HG03103 (cell line): Measurements from ENCODE around the gene ADAM19.
A peak's percentile ranks its signal among the peaks of the same experiment; 100 is the strongest.
"Not testable (repeated sequence)": the region's sequence is repeated elsewhere in the genome, so short reads cannot be mapped to it uniquely, and the experiment has no call there.

Experiments used
- ATAC-seq: cut with Tn5 transposase; IDR thresholded peaks from one replicate; pipeline ENCODE4 v1.9.1; 2021; ENCODE audit warnings: low read depth; ENCODE audit not compliant: unreplicated experiment

Gene ADAM19

DNA sequence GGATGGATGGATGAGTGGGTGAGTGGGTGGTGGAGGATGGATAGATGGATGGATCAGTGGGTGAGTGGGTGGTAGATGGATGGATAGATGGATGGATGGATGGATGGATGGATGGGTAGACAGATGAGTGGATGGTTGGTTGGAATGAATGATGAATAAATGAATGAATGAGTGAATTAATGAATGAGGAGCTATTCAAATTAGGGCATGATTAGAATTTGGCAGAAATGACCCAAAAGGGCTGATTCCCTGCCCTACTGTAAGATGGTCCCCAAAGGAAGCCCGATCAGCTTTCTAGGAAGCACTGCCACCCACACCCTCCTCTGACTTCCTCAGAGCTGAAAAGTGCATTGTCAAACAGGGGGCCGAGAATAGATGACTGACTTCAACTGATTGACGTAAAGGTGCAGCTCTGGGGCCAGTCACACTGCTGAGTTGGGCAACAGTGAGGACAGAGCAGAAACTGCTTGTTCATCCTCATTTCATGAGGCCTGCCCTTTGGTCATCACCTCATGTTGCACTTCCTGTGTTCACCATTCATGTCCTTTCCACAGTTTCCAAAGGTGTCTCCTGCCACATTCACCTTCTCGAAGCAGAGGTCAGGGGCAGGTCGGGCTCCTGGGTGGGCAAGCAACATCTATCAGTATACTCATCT lies 81.3 kb downstream of the ADAM19 start:
- no peak for ATAC-seq

DNA sequence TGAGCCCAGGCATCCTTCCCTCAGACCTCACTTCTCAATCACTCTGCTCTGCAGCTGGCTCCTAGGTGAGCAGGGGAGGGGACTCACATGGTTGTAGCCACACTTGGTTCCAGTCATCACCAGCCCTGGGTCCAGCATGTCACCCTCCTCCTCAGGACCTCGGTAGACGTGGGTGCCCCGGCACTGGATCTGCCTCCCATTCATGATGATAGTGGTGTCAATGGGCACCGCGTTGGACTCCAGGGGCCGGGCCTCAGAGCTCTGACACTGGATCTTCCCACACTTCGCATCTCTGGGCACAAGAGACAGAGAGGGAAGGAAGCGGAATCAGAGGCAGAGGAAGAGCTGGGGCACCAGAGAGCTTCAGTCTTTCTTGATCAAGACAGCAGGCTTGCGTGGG lies 82.7 kb downstream of the ADAM19 start:
- ATAC-seq, result no peak

DNA sequence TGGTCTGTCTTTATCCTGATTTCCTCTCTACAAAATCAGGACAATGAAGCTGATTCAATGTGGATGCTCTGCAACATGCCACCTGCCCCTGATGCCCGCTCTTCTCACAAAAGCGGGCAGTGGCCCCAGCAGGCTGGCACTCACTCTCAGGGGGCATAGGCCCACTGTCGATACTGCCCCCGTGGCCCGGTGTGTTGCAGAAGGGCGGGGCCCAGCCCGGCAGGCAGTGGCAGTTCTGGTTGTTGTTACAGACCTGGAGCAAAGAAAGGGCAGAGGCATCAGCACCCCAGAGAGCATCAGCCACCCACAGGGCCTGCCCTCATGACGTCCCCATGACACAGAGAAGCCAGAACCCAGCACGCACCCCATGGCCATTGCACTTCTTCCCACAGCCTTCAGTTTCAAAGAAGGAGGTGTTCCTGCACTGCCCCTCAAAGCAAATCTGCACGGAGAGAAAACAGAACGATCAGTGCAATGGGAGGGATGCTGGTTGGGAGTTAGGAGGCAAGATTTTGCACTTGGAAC lies 84.0 kb downstream of the ADAM19 start:
- ATAC-seq, result no peak

- no peak for ATAC-seq
Measured at GRCh38 chr5:157487358-157487757, 88.2 kb downstream of the ADAM19 start.

GRCh38 chr5:157486861-157487260 lies 88.7 kb downstream of the ADAM19 start:
- ATAC-seq, result peak; percentile 29

GRCh38 chr5:157486221-157486681 lies 89.3 kb downstream of the ADAM19 start:
- ATAC-seq, result peak; percentile 45

DNA sequence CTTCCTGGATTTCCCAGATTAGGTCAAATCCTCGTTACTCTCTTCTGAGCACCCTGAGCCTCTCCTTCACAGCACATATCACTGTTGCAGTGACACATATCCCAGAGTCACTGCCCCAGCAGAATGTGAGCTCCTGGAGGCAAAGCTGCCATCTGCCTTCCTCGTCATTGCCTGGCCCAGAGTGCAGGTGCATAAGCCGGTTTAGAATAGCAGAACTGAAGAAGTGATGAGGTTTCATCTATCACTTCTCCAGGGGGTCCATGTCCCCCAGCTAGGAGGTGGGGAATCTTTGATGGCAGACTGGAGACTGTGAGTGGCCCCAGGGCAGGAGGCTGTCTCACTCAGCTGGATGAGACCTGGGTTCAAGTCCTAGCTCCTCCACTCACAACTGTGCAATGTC lies 89.8 kb downstream of the ADAM19 start:
- peak; percentile 36 for ATAC-seq

GRCh38 chr5:157485340-157485739 lies 90.2 kb downstream of the ADAM19 start:
- no peak for ATAC-seq

- ATAC-seq, result no peak
Measured at GRCh38 chr5:157484768-157485167, 90.8 kb downstream of the ADAM19 start.

DNA sequence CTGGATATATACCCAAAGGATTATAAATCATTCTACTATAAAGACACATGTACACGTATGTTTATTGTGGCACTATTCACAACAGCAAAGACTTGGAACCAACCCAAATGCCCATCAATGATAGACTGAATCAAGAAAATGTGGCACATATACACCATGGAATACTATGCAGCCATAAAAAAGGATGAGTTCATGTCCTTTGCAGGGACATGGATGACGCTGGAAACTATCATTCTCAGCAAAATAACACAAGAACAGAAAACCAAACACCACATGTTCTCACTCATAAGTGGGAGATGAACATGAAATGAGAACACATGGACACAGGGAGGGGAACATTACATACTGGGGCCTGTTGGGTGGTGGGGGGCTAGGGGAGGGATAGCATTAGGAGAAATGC lies 92.9 kb downstream of the ADAM19 start:
- ATAC-seq, result not testable (repeated sequence)

DNA sequence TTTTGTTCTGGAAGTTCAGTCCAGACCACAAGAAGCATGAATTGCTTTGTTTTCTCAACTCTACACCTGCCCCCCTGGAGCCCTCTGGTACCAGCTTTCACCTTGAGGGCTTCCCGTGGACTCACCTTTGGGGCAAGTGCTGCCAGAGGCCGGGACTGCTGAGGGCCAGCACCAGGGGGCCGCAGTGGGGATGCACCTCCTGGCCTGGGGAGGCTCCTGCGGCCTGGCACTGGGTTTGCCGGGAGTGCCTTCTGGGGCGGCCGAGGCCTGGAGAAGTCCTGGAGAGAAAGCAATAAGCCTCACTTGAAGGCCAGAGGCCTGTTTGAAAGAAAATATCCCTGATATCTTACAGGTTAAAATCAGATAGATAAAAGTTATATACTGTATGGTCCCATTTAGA lies 93.9 kb downstream of the ADAM19 start:
- ATAC-seq, result no peak

- ATAC-seq, result no peak
Measured at GRCh38 chr5:157481265-157481664, 94.3 kb downstream of the ADAM19 start.

- ATAC-seq, result no peak
Measured at GRCh38 chr5:157479612-157480510, 95.7 kb downstream of the ADAM19 start.

DNA sequence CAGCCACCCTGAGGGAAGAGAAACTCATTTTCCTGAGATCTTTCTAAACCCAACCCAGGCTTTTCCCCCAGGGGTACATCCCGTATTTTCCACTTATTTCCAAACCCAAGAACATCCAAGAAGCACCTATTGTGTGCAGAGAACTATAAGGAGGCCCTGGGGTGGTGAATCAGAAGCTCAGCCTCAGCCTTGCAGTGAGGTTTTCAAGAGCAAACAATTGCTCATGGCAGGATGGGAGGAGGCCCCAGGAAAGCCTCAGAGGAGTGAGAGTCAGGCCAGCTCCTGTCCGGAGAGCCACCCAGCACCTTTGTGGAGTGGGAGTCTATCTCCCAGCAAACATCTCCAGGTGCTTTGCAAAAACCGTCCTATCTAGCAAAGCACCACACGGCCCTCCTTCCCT lies 96.4 kb downstream of the ADAM19 start:
- no peak for ATAC-seq

DNA sequence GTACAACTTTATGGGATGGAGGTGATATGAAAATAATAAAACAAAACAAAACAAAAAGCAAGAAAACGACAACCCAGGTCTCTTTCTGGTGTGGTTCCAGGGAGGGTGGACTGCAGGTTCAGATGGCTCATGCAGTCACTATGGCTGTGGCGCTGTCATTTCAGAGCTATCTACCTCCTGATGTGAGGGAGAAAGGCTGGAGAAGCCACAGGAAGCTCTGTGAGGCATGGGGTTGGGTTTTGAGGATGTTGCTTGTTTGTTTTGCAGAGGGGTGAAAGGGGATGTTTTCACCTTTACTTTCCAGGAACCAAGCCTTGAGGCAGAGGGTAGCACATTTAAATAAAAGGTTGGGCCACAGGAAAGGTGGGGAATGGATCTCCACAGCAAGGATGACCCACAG lies 96.8 kb downstream of the ADAM19 start:
- ATAC-seq, result no peak

- ATAC-seq, result no peak
Measured at GRCh38 chr5:157477814-157478494, 97.6 kb downstream of the ADAM19 start.

DNA sequence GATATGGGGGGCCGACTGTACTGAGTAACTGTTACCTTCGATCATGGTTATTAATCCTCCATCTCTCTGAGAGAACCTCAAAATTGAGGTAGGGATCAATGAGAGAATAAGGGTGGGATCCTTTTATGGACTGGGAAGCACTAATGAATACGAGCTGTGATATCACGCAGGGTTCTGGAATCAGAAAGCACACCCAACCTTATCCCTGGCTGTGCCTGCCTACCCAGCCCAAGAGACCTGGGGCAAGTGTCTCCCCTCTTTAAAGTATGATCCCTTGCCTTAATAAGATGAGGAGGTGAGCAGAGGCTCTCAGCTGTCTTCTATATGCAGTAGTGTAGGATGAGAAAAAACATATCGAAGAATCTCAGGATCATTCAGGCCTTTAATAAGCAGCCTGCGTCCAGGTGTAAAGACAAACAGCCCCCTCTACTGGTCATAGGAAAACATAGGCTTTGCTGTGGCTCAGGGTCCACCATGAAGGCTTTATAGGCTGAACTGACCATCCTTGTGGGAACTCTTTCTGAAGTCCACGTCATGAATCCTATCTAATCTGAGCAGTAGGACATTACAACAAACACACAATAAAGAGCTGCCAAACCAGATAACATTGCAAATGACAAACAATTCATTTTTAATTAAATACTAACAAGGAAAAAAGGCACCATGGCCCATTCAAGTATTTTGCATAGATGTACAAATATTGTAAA lies 98.7 kb downstream of the ADAM19 start:
- ATAC-seq, result no peak

- ATAC-seq, result no peak
Measured at GRCh38 chr5:157475432-157475831, 100.1 kb downstream of the ADAM19 start.

DNA sequence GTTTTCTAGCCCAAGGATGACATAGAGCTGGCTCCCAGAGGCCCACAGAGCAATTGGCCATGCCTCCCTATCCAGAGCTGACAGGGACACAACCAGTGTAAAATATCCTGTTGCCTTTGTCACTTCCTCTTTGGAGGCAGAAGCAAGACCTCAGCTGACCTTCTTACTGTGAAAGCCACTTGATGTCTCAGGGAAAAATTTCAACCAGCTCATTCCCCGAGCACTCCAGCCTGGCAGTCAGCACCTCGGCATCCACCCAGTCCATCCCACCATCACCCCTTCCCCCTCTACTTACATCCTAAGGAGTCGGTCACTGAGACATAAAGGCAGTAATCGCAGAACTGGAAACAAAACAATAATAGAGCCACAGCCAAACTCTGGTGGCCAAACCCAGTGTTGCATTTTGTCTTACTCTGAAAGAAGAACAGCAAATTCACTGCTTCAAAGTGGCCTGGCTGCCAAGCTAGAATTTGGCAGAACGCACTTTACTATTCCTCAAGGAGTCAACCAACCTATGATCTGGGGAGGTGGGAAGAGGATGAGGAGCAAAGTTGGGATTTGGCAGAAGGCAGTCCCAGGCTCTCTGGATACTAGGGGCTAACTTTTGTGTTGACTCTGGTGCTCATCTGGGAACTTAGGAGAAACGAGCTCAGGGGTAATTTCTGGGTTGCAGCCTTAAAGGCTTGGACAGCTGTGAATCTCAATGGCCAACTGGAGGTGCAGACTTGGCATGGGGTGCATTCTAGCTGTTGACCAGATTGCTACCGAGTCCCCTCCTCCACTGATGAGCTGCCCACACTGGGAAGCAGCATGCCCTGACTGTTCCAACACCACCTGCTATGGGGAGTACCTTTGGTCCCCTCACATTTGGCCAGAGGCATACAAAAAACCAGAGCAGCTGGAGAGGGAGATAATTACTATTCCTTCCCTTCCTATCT lies 101.9 kb downstream of the ADAM19 start:
- ATAC-seq, result no peak
